ENCODE results near the gene TPSB2.
"Not testable (repeated sequence)": the region's sequence is repeated elsewhere in the genome, so short reads cannot be mapped to it uniquely, and the experiment has no call there.

TPSB2 gene

DNA sequence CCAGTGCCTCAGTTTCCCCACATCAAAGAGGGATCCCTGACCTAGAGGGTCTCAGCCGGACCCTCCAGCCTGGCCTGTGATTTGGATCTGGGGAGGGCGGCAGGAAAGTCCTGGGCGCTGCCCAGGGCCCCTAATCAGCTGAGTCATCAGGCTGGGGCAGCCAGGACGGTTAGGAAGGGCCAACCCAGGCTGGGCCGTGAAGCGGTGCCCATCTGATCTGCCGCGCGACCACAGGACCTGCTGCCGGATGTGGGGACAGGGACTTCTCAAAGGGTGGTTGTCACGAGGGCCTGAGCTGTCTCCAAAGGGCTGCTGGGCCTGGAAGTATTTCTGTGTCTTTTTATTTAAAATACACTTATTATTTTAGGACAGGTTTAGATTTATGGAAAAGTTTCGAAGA, 14.9 kb upstream of the TPSB2 start:
- TF ChIP-seq EGR1 (IDR thresholded peaks at IDR 0.05) (no peak), CREB1 (IDR thresholded peaks at IDR 0.05; ENCODE audit: low read depth) (no peak), CEBPB (IDR thresholded peaks at IDR 0.05) (no peak), EP300 (IDR thresholded peaks at IDR 0.05; ENCODE audit: borderline replicate concordance) (no peak), FOXM1 (IDR thresholded peaks at IDR 0.05; ENCODE audit: borderline replicate concordance, low read depth) (no peak), TEAD4 (IDR thresholded peaks at IDR 0.05) (no peak), ZBTB7A (IDR thresholded peaks at IDR 0.05; ENCODE audit: low read depth) (no peak), USF1 (IDR thresholded peaks at IDR 0.05) (no peak), NFIC (IDR thresholded peaks at IDR 0.05) (no peak), TCF12 (IDR thresholded peaks at IDR 0.05; ENCODE audit: low read depth) (no peak), TAF1 (IDR thresholded peaks at IDR 0.05; ENCODE audit: low read depth) (no peak), YY1 (IDR thresholded peaks at IDR 0.05; ENCODE audit: low read depth) (no peak), RAD21 (IDR thresholded peaks at IDR 0.05; ENCODE audit: low read depth) (no peak), REST (IDR thresholded peaks at IDR 0.05; ENCODE audit: low read depth) (no peak)
- TF ChIP-seq, protein P1, sequence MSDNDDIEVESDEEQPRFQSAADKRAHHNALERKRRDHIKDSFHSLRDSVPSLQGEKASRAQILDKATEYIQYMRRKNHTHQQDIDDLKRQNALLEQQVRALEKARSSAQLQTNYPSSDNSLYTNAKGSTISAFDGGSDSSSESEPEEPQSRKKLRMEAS (IDR thresholded peaks at IDR 0.05) = no peak

- not testable (repeated sequence) for TF ChIP-seq RAD21 (IDR thresholded peaks at IDR 0.05; ENCODE audit: low read depth); EP300 (IDR thresholded peaks at IDR 0.05; ENCODE audit: borderline replicate concordance); CEBPB (IDR thresholded peaks at IDR 0.05)
Measured at GRCh38 chr16:1240436-1240835, 10.5 kb upstream of the TPSB2 start, which contains the start of gene TPSAB1. Gene TPSAB1, plus strand, starts transcription at chr16:1240705. Its CDS starts 234 bp downstream, at chr16:1240939.

- 0 out of 2 replicates have a peak, but pooled peaks have one; percentile 39 for TF ChIP-seq ZBTB7A (IDR thresholded peaks at IDR 0.05; ENCODE audit: low read depth)
Measured at GRCh38 chr16:1238909-1239308, 8.9 kb upstream of the TPSB2 start.

DNA sequence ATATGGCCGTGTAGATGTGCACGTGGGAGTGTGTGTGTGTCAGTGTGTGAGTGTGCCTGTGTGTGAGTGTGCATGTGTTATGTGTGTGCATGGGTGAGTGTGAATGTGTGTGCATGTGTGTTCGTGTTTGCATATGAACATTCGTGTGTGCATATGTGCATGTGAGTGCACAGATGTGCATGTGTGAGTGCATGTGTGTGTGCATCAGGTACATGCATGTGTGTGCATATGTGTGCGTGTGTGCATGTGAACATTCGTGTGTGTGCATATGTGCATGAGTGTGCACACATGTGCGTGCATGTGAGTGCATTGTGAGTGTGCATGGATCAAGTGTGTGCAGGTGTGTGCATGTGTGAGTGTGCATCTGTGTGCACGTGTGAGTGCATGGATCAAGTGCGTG, 8.0 kb upstream of the TPSB2 start:
- TF ChIP-seq CEBPB (IDR thresholded peaks at IDR 0.05) (no peak), FOXM1 (IDR thresholded peaks at IDR 0.05; ENCODE audit: borderline replicate concordance, low read depth) (no peak), ZBTB7A (IDR thresholded peaks at IDR 0.05; ENCODE audit: low read depth) (no peak), NFIC (IDR thresholded peaks at IDR 0.05) (no peak), EGR1 (IDR thresholded peaks at IDR 0.05) (no peak), EP300 (IDR thresholded peaks at IDR 0.05; ENCODE audit: borderline replicate concordance) (no peak), CREB1 (IDR thresholded peaks at IDR 0.05; ENCODE audit: low read depth) (no peak), TEAD4 (IDR thresholded peaks at IDR 0.05) (no peak)
- TF ChIP-seq, protein P1 (IDR thresholded peaks at IDR 0.05) = no peak

- TF ChIP-seq CEBPB (IDR thresholded peaks at IDR 0.05) (no peak), FOXM1 (IDR thresholded peaks at IDR 0.05; ENCODE audit: borderline replicate concordance, low read depth) (no peak), NFIC (IDR thresholded peaks at IDR 0.05) (no peak), ZBTB7A (IDR thresholded peaks at IDR 0.05; ENCODE audit: low read depth) (no peak), TAF1 (IDR thresholded peaks at IDR 0.05; ENCODE audit: low read depth) (no peak), CREB1 (IDR thresholded peaks at IDR 0.05; ENCODE audit: low read depth) (no peak), USF1 (IDR thresholded peaks at IDR 0.05) (no peak), TCF12 (IDR thresholded peaks at IDR 0.05; ENCODE audit: low read depth) (no peak), REST (IDR thresholded peaks at IDR 0.05; ENCODE audit: low read depth) (no peak), RAD21 (IDR thresholded peaks at IDR 0.05; ENCODE audit: low read depth) (no peak), EGR1 (IDR thresholded peaks at IDR 0.05) (no peak), EP300 (IDR thresholded peaks at IDR 0.05; ENCODE audit: borderline replicate concordance) (no peak), YY1 (IDR thresholded peaks at IDR 0.05; ENCODE audit: low read depth) (no peak), TEAD4 (IDR thresholded peaks at IDR 0.05) (no peak)
- TF ChIP-seq, protein P1 (IDR thresholded peaks at IDR 0.05) = no peak
Measured at GRCh38 chr16:1225051-1225451, 4.9 kb downstream of the TPSB2 start, which contains the start of gene TPSG1. Gene TPSG1, minus strand, starts transcription at chr16:1225268. Its CDS starts 16 bp downstream, at chr16:1225252.

DNA sequence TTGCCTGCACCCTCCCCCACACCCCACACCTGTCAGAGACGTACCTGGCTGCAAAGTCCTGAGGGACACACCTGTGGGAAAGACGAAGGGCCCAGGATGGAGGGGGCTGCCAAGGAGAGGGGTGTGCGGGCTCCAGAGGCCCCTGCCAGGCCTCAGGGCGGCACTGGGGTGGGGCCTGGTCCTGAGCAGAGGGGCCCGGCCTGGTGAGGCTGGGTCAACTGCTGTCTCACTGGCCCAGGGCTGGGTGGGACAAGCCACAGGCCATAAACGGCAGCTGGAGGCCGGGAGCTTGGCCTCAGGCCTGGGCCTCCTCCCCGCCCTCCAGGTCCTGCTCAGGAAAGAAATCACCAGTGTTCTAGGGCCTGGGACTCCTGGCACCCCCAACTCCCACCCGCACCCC, 5.4 kb downstream of the TPSB2 start:
- TF ChIP-seq TAF1 (IDR thresholded peaks at IDR 0.05; ENCODE audit: low read depth) (no peak), ZBTB7A (IDR thresholded peaks at IDR 0.05; ENCODE audit: low read depth) (no peak), REST (IDR thresholded peaks at IDR 0.05; ENCODE audit: low read depth) (no peak), CREB1 (IDR thresholded peaks at IDR 0.05; ENCODE audit: low read depth) (no peak), FOXM1 (IDR thresholded peaks at IDR 0.05; ENCODE audit: borderline replicate concordance, low read depth) (no peak), CEBPB (IDR thresholded peaks at IDR 0.05) (no peak), TCF12 (IDR thresholded peaks at IDR 0.05; ENCODE audit: low read depth) (no peak), YY1 (IDR thresholded peaks at IDR 0.05; ENCODE audit: low read depth) (no peak), EGR1 (IDR thresholded peaks at IDR 0.05) (no peak)
- TF ChIP-seq, protein P1 (IDR thresholded peaks at IDR 0.05) = no peak

All from Ishikawa (cell line).